ENCODE data around the gene CCDC74B. TPM values are rescaled to one million over a fixed set of nuclear protein-coding genes. Genes with fewer than 3 reads are reported as not detected.
"Not testable (repeated sequence)": the region's sequence is repeated elsewhere in the genome, so short reads cannot be mapped to it uniquely, and the experiment has no call there.

The CCDC74B gene
- total and polyA plus RNA-seq, 5 donors from 2014 or later, result not detected

- not testable (repeated sequence) for H3K4me1 ChIP-seq (ENCODE audit: control insufficient read depth, insufficient read depth, low read length, poor library complexity, severe bottlenecking); H3K27me3 ChIP-seq (ENCODE audit: control insufficient read depth, insufficient read depth, low read length); H3K9me3 Mint-ChIP-seq; H3K9me3 ChIP-seq (ENCODE audit: control insufficient read depth in 2 of 2, low read length in 2 of 2); H3K36me3 Mint-ChIP-seq; H3K4me3 ChIP-seq (ENCODE audit: low read depth, low read length); H3K36me3 ChIP-seq (ENCODE audit: control insufficient read depth, insufficient read depth, low read length); H3K4me3 Mint-ChIP-seq; H3K27ac ChIP-seq (ENCODE audit: insufficient read depth, low read length, poor library complexity, severe bottlenecking); H3K27me3 Mint-ChIP-seq; DNase-seq; H3K27ac Mint-ChIP-seq; ATAC-seq (ENCODE audit: low read depth in 2 of 2)
- H3K4me1 Mint-ChIP-seq, result peaks cover 0 to 13% (median 0%) of the 10 kb centered on the region in 4 donors
Measured at GRCh38 chr2:130140516-130140915, 4.4 kb downstream of the CCDC74B start.

GRCh38 chr2:130139331-130140280 is 5.3 kb downstream of the CCDC74B start:
- DNase-seq; H3K27ac Mint-ChIP-seq; H3K27me3 Mint-ChIP-seq; H3K9me3 ChIP-seq (ENCODE audit: control insufficient read depth in 2 of 2, low read length in 2 of 2); H3K4me1 ChIP-seq (ENCODE audit: control insufficient read depth, insufficient read depth, low read length, poor library complexity, severe bottlenecking); H3K27ac ChIP-seq (ENCODE audit: insufficient read depth, low read length, poor library complexity, severe bottlenecking); H3K4me3 ChIP-seq (ENCODE audit: low read depth, low read length); H3K36me3 Mint-ChIP-seq; ATAC-seq (ENCODE audit: low read depth in 2 of 2); H3K9me3 Mint-ChIP-seq; H3K27me3 ChIP-seq (ENCODE audit: control insufficient read depth, insufficient read depth, low read length); H3K36me3 ChIP-seq (ENCODE audit: control insufficient read depth, insufficient read depth, low read length); H3K4me3 Mint-ChIP-seq: not testable (repeated sequence)
- H3K4me1 Mint-ChIP-seq, result peaks cover 0 to 11% (median 0%) of the 10 kb centered on the region in 4 donors

GRCh38 chr2:130138841-130139251 is 6.1 kb downstream of the CCDC74B start:
- DNase-seq; H3K9me3 Mint-ChIP-seq; H3K27ac ChIP-seq (ENCODE audit: insufficient read depth, low read length, poor library complexity, severe bottlenecking); H3K4me1 ChIP-seq (ENCODE audit: control insufficient read depth, insufficient read depth, low read length, poor library complexity, severe bottlenecking); H3K9me3 ChIP-seq (ENCODE audit: control insufficient read depth in 2 of 2, low read length in 2 of 2); H3K36me3 Mint-ChIP-seq; H3K4me1 Mint-ChIP-seq; H3K4me3 Mint-ChIP-seq; H3K27me3 ChIP-seq (ENCODE audit: control insufficient read depth, insufficient read depth, low read length); ATAC-seq (ENCODE audit: low read depth in 2 of 2); H3K27ac Mint-ChIP-seq; H3K4me3 ChIP-seq (ENCODE audit: low read depth, low read length); H3K27me3 Mint-ChIP-seq; H3K36me3 ChIP-seq (ENCODE audit: control insufficient read depth, insufficient read depth, low read length): not testable (repeated sequence)

GRCh38 chr2:130138326-130138725 is 6.6 kb downstream of the CCDC74B start:
- H3K9me3 ChIP-seq (ENCODE audit: control insufficient read depth in 2 of 2, low read length in 2 of 2); H3K4me3 Mint-ChIP-seq; DNase-seq; H3K9me3 Mint-ChIP-seq; H3K36me3 ChIP-seq (ENCODE audit: control insufficient read depth, insufficient read depth, low read length); H3K4me3 ChIP-seq (ENCODE audit: low read depth, low read length); H3K27me3 Mint-ChIP-seq; H3K36me3 Mint-ChIP-seq; H3K27ac ChIP-seq (ENCODE audit: insufficient read depth, low read length, poor library complexity, severe bottlenecking); H3K4me1 ChIP-seq (ENCODE audit: control insufficient read depth, insufficient read depth, low read length, poor library complexity, severe bottlenecking); H3K4me1 Mint-ChIP-seq; ATAC-seq (ENCODE audit: low read depth in 2 of 2); H3K27me3 ChIP-seq (ENCODE audit: control insufficient read depth, insufficient read depth, low read length); H3K27ac Mint-ChIP-seq: not testable (repeated sequence)

GRCh38 chr2:130137118-130137517 is 7.8 kb downstream of the CCDC74B start:
- H3K4me3 Mint-ChIP-seq; H3K27me3 ChIP-seq (ENCODE audit: control insufficient read depth, insufficient read depth, low read length); H3K27ac ChIP-seq (ENCODE audit: insufficient read depth, low read length, poor library complexity, severe bottlenecking); H3K4me1 Mint-ChIP-seq; H3K9me3 Mint-ChIP-seq; H3K27ac Mint-ChIP-seq; H3K36me3 ChIP-seq (ENCODE audit: control insufficient read depth, insufficient read depth, low read length); H3K4me1 ChIP-seq (ENCODE audit: control insufficient read depth, insufficient read depth, low read length, poor library complexity, severe bottlenecking); H3K27me3 Mint-ChIP-seq; H3K36me3 Mint-ChIP-seq; H3K4me3 ChIP-seq (ENCODE audit: low read depth, low read length); ATAC-seq (ENCODE audit: low read depth in 2 of 2); H3K9me3 ChIP-seq (ENCODE audit: control insufficient read depth in 2 of 2, low read length in 2 of 2); DNase-seq: not testable (repeated sequence)

- H3K27me3 ChIP-seq (ENCODE audit: control insufficient read depth, insufficient read depth, low read length); H3K36me3 Mint-ChIP-seq; H3K9me3 Mint-ChIP-seq; H3K4me3 ChIP-seq (ENCODE audit: low read depth, low read length); H3K27ac Mint-ChIP-seq; H3K36me3 ChIP-seq (ENCODE audit: control insufficient read depth, insufficient read depth, low read length); H3K27ac ChIP-seq (ENCODE audit: insufficient read depth, low read length, poor library complexity, severe bottlenecking); H3K4me1 ChIP-seq (ENCODE audit: control insufficient read depth, insufficient read depth, low read length, poor library complexity, severe bottlenecking); H3K4me1 Mint-ChIP-seq; H3K27me3 Mint-ChIP-seq; DNase-seq; ATAC-seq (ENCODE audit: low read depth in 2 of 2); H3K9me3 ChIP-seq (ENCODE audit: control insufficient read depth in 2 of 2, low read length in 2 of 2); H3K4me3 Mint-ChIP-seq: not testable (repeated sequence)
Measured at GRCh38 chr2:130136546-130136945, 8.4 kb downstream of the CCDC74B start.

GRCh38 chr2:130135692-130136541 is 9.0 kb downstream of the CCDC74B start:
- H3K4me3 ChIP-seq (ENCODE audit: low read depth, low read length), result no peak overlapping the region
- no peak overlapping the region for H3K27ac Mint-ChIP-seq
- ATAC-seq (ENCODE audit: low read depth in 2 of 2) (no peak), DNase-seq (no peak)
- no peaks in the 10 kb centered on the region for H3K27me3 ChIP-seq (ENCODE audit: control insufficient read depth, insufficient read depth, low read length)
- H3K4me3 Mint-ChIP-seq, result no peak overlapping the region
- H3K4me1 ChIP-seq (ENCODE audit: control insufficient read depth, insufficient read depth, low read length, poor library complexity, severe bottlenecking), result no peaks in the 10 kb centered on the region
- no peaks in the 10 kb centered on the region for H3K36me3 Mint-ChIP-seq
- no peak overlapping the region for H3K27ac ChIP-seq (ENCODE audit: insufficient read depth, low read length, poor library complexity, severe bottlenecking)
- H3K9me3 Mint-ChIP-seq, result no peaks in the 10 kb centered on the region
- H3K36me3 ChIP-seq (ENCODE audit: control insufficient read depth, insufficient read depth, low read length), result no peaks in the 10 kb centered on the region
- H3K27me3 Mint-ChIP-seq, result peaks cover 4% of the 10 kb centered on the region
- no peaks in the 10 kb centered on the region for H3K9me3 ChIP-seq (ENCODE audit: control insufficient read depth in 2 of 2, low read length in 2 of 2)
- no peaks in the 10 kb centered on the region for H3K4me1 Mint-ChIP-seq
